HepG2 (cell line): Measurements from ENCODE around the gene MLH1.

Source experiments
- ARID4A ChIP-seq: sonication (generic); formaldehyde crosslinking; IDR thresholded peaks from 2 replicates; pipeline ENCODE4 v1.5.0; 2020; ENCODE audit warnings: mild to moderate bottlenecking, missing genetic modification reagents, borderline replicate concordance
- ATF3 ChIP-seq: sonication (generic); formaldehyde crosslinking; IDR thresholded peaks from 2 replicates; pipeline ENCODE4 v1.4.0; 2020; ENCODE audit warnings: missing genetic modification reagents
- EED ChIP-seq: sonication (generic); formaldehyde crosslinking; IDR thresholded peaks from 2 replicates; pipeline ENCODE4 v1.5.0; 2020; ENCODE audit warnings: mild to moderate bottlenecking, missing genetic modification reagents
- EZH2 ChIP-seq: conservative IDR thresholded peaks from 2 replicates; pipeline ENCODE4 v1.6.1; 2012; ENCODE audit warnings: mild to moderate bottlenecking, low read depth, low read length, moderate library complexity
- KAT2B ChIP-seq: fragments of 150-350 bp; IDR thresholded peaks from 2 replicates; pipeline ENCODE4 v1.6.1; 2014; ENCODE audit warnings: low read depth, low read length, borderline replicate concordance
- SMARCC2 ChIP-seq: fragments of 450-650 bp; IDR thresholded peaks from 2 replicates; pipeline ENCODE4 v1.6.1; 2017; ENCODE audit warnings: antibody characterized with exemption, mild to moderate bottlenecking
- SMYD3 ChIP-seq: sonication (generic); formaldehyde crosslinking; IDR thresholded peaks from 2 replicates; pipeline ENCODE4 v1.8.1; 2023; ENCODE audit warnings: mild to moderate bottlenecking, missing genetic modification reagents
- ZNF18 ChIP-seq: sonication (generic); formaldehyde crosslinking; IDR thresholded peaks from 2 replicates; pipeline ENCODE4 v1.8.0; 2022; ENCODE audit warnings: mild to moderate bottlenecking, missing genetic modification reagents; ENCODE audit not compliant: insufficient replicate concordance

GRCh38 chr3:37068031-37068430 lies 74.7 kb downstream of the MLH1 start:
- TF ChIP-seq EZH2 = no peak
- no peak for TF ChIP-seq ARID4A (CRISPR knock-in tag)
- TF ChIP-seq KAT2B = no peak
- TF ChIP-seq ZNF18 (CRISPR knock-in tag) = no peak
- TF ChIP-seq SMARCC2 = no peak
- no peak for TF ChIP-seq EED
- TF ChIP-seq ATF3 (CRISPR knock-in tag) = no peak
- no peak for TF ChIP-seq SMYD3 (CRISPR knock-in tag)
